Measurements from ENCODE around the gene LRP2. TPM values are rescaled to one million over a fixed set of nuclear protein-coding genes. Genes with fewer than 3 reads are reported as not detected.

The LRP2 gene
- total and polyA plus RNA-seq, 10 of the 15 experiments (the other 5 are each of a cell fraction or from before 2014, with no cell fraction given), result 0.01 to 0.19 (median 0.06) TPM; not detected in 5

GRCh38 chr2:169386722-169387121 lies 24.4 kb upstream of the LRP2 start:
- no peak for FAIRE-seq
- intact Hi-C loops (cut with micrococcal nuclease; ENCODE audit: unreplicated experiment), result no loop called here
- CTCF ChIA-PET, result interaction anchor here (1.0 kb wide), 1 partner anchor 29 kb away, joined by 3 read pairs; no protein-coding TSS in a partner anchor
- no TSS peak for BruUV-seq (replicated peaks)
- Histone ChIP-seq H3K9me3 (replicated peaks; ENCODE audit: control insufficient read depth, insufficient read depth, low read length) (no peaks in the 10 kb centered on the region; the same call in 2 of the 3 replicates), H3K9ac (ENCODE audit: control insufficient read depth, insufficient read depth, low read length) (no peak overlapping the region), H2AFZ (ENCODE audit: control insufficient read depth, low read depth, low read length) (no peak overlapping the region), H3K4me3 (no peak overlapping the region), H3K27me3 (replicated peaks in 1 of 2; ENCODE audit: control insufficient read depth in 2 of 2, insufficient read depth in 2 of 2, low read length in 1 of 2) (peaks cover 0 to 3% of the 10 kb centered on the region in 2 experiments; a peak in 1 of 4 replicates), H4K20me1 (ENCODE audit: control insufficient read depth, insufficient read depth) (no peaks in the 10 kb centered on the region), H3K79me2 (ENCODE audit: control insufficient read depth, insufficient read depth, low read length) (no peaks in the 10 kb centered on the region), H3K4me2 (ENCODE audit: control insufficient read depth, insufficient read depth) (no peak overlapping the region), H3K4me1 (ENCODE audit: control insufficient read depth, insufficient read depth, low read length) (no peaks in the 10 kb centered on the region), H3K36me3 (ENCODE audit: control insufficient read depth in 2 of 2, insufficient read depth in 2 of 2, low read length in 1 of 2) (no peaks in the 10 kb centered on the region), H3K27ac (ENCODE audit: control insufficient read depth, insufficient read depth) (no peak overlapping the region)
- TF ChIP-seq EGR1 (IDR thresholded peaks at IDR 0.05; ENCODE audit: borderline replicate concordance in 1 of 2, low read depth in 2 of 2, low read length in 2 of 2) (no peak), STAT3 (IDR thresholded peaks at IDR 0.05; ENCODE audit: low read depth, low read length) (no peak), HSF1 (IDR thresholded peaks at IDR 0.05; ENCODE audit: low read depth, low read length) (no peak), TCF3 (IDR thresholded peaks at IDR 0.05; ENCODE audit: borderline replicate concordance, insufficient read depth, low read depth, low read length) (no peak), MLLT1 (IDR thresholded peaks at IDR 0.05) (no peak), RBBP5 (conservative IDR thresholded peaks at IDR 0.05) (no peak), RFX5 (IDR thresholded peaks at IDR 0.05; ENCODE audit: low read depth, low read length) (no peak)
- TF ChIP-seq, protein P1, sequence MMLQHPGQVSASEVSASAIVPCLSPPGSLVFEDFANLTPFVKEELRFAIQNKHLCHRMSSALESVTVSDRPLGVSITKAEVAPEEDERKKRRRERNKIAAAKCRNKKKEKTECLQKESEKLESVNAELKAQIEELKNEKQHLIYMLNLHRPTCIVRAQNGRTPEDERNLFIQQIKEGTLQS (IDR thresholded peaks at IDR 0.05; ENCODE audit: borderline replicate concordance, extremely low read depth, low read depth, low read length), result no peak
- TF ChIP-seq, protein P2, sequence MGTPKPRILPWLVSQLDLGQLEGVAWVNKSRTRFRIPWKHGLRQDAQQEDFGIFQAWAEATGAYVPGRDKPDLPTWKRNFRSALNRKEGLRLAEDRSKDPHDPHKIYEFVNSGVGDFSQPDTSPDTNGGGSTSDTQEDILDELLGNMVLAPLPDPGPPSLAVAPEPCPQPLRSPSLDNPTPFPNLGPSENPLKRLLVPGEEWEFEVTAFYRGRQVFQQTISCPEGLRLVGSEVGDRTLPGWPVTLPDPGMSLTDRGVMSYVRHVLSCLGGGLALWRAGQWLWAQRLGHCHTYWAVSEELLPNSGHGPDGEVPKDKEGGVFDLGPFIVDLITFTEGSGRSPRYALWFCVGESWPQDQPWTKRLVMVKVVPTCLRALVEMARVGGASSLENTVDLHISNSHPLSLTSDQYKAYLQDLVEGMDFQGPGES (IDR thresholded peaks at IDR 0.05), result no peak
- POLR2A ChIA-PET, result no interaction called here
- WGBS (ENCODE audit: insufficient coverage, insufficient replicate concordance, low lambda C conversion rate, missing lambda C conversion rate), result 0% methylated on average over 2 of the region's 2 CpGs
- SMC1A ChIA-PET (ENCODE audit: uncharacterized antibody, unreplicated experiment), result no interaction called here
- RAD21 ChIA-PET (ENCODE audit: unreplicated experiment), result interaction anchor here (1.3 kb wide), 1 partner anchor 9 kb away, joined by 4 read pairs; no protein-coding TSS in a partner anchor
- no peak for ATAC-seq
- DNase-seq (ENCODE audit: low read depth, low spot score), result no peak
- in situ Hi-C loops (cut with MboI), result no loop called here

Data from GM12878 (cell line).